SIG-M5 treated with dmso at 0.1 percent for 504 hours (cell line): ENCODE results near the gene TREML2.

ENCODE experiments used
- DNase-seq: peaks from one replicate; lab custom pipeline; 2025; ENCODE audit not compliant: unreplicated experiment; lab: John Stamatoyannopoulos, UW

TREML2 gene

DNA sequence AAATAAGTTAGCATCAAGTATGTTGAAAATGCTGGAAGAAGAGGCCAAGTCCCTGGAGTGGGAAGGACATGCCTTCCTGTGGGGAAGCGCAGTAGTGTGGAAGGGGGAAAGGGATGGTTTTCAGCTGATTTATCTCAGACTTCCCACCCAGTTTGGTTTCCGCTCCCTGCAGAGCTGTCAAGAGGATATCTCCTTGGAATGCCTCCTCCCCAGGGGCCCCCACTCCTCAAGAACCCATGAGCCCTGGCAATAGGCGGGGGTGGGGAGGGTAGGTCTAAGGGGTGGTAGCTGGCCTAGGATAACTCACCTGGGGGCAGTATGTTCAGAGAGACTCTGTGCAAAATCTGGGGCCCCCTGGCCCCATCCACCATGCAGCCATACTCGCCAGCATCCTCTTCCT is 47.5 kb downstream of the TREML2 start:
- DNase-seq: no peak

DNA sequence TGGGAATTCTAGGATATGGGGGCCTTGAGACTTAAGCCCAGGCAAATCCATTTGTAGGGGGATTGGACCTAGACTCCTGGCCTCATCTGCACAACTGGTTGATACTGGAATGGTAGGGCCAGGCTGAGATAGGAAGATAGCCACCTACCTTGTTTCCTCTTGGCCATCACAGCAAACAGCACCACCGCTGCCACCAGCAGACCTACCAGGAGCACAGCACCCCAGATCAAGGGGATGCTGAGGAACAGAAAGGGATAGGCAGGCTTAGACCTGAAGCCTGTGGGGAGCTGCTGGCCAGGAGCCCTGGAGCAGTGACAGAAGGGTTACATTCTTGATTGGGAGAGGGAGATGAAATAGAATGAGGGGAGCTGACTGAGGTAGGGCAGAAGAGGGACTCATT is 50.3 kb downstream of the TREML2 start:
- DNase-seq: no peak

DNA sequence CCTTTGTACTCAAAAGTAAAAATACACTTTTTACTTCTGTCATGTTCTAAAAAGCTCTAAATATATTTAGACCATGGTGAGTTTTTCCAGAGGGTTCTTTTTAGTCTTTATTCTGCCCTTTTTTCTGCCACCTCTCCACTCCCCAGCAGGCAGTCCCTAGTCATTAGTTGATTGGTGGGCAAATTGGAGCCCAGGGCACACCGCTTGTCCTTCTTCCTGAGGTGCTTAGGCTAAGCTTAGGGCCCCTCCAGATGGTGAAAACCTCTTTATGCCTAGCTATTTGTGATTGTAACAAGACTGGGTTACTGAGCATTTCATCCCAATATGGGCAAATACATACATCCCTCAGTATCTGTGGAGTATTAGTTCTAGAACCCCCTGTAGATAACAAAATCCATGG is 53.0 kb downstream of the TREML2 start:
- DNase-seq: no peak
